HG03097 (cell line): ENCODE results near the gene MTREX.

Experiments used
- ATAC-seq: cut with Tn5 transposase; IDR thresholded peaks from one replicate; pipeline ENCODE4 v1.9.1; 2021; ENCODE audit not compliant: unreplicated experiment, low FRiP score

MTREX gene

GRCh38 chr5:55372130-55372925 lies 64.5 kb downstream of the MTREX start:
- no peak for ATAC-seq

- no peak for ATAC-seq
These were observed 70.0 kb downstream of the MTREX start for GRCh38 chr5:55377810-55378209.

GRCh38 chr5:55383254-55383653 lies 75.5 kb downstream of the MTREX start:
- ATAC-seq: no peak

- ATAC-seq: no peak
These were observed 76.3 kb downstream of the MTREX start for GRCh38 chr5:55384072-55384471.

- no peak for ATAC-seq
These were observed 77.4 kb downstream of the MTREX start for GRCh38 chr5:55385227-55385626.

- no peak for ATAC-seq
These were observed 78.1 kb downstream of the MTREX start for GRCh38 chr5:55385846-55386245.

GRCh38 chr5:55386356-55386755 lies 78.6 kb downstream of the MTREX start:
- no peak for ATAC-seq

- no peak for ATAC-seq
These were observed 80.1 kb downstream of the MTREX start for GRCh38 chr5:55387865-55388264.

- no peak for ATAC-seq
These were observed 83.9 kb downstream of the MTREX start for GRCh38 chr5:55391707-55392106.

GRCh38 chr5:55392669-55393068 lies 84.9 kb downstream of the MTREX start:
- no peak for ATAC-seq

- no peak for ATAC-seq
These were observed 85.8 kb downstream of the MTREX start for GRCh38 chr5:55393501-55394175.

GRCh38 chr5:55402199-55402598 lies 94.4 kb downstream of the MTREX start:
- ATAC-seq: no peak

- ATAC-seq: no peak
These were observed 98.5 kb downstream of the MTREX start for GRCh38 chr5:55406292-55406691.

GRCh38 chr5:55407059-55407684 lies 99.4 kb downstream of the MTREX start:
- ATAC-seq: no peak

- ATAC-seq: no peak
These were observed 100.2 kb downstream of the MTREX start for GRCh38 chr5:55407984-55408383.

- no peak for ATAC-seq
These were observed 102.0 kb downstream of the MTREX start for GRCh38 chr5:55409775-55410174.

- no peak for ATAC-seq
These were observed 103.1 kb downstream of the MTREX start for GRCh38 chr5:55410845-55411244.

GRCh38 chr5:55411876-55412275 lies 104.1 kb downstream of the MTREX start:
- no peak for ATAC-seq

- ATAC-seq: no peak
These were observed 105.9 kb downstream of the MTREX start for GRCh38 chr5:55413644-55414043.

GRCh38 chr5:55415071-55415470 lies 107.3 kb downstream of the MTREX start:
- no peak for ATAC-seq

- ATAC-seq: no peak
These were observed 108.5 kb downstream of the MTREX start for GRCh38 chr5:55416306-55416705.
